HTERT RPE-1 (cell line): ENCODE results near the gene CCL26.

ENCODE experiments used
- in situ Hi-C: fragments of 300-500 bp; cut with MboI; formaldehyde crosslinking; loops from 4 replicates; pipeline ENCODE4 v1.14.3; 2020; ENCODE audit warnings: low sequenced_read_pairs

CCL26 gene, protein sequence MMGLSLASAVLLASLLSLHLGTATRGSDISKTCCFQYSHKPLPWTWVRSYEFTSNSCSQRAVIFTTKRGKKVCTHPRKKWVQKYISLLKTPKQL

DNA sequence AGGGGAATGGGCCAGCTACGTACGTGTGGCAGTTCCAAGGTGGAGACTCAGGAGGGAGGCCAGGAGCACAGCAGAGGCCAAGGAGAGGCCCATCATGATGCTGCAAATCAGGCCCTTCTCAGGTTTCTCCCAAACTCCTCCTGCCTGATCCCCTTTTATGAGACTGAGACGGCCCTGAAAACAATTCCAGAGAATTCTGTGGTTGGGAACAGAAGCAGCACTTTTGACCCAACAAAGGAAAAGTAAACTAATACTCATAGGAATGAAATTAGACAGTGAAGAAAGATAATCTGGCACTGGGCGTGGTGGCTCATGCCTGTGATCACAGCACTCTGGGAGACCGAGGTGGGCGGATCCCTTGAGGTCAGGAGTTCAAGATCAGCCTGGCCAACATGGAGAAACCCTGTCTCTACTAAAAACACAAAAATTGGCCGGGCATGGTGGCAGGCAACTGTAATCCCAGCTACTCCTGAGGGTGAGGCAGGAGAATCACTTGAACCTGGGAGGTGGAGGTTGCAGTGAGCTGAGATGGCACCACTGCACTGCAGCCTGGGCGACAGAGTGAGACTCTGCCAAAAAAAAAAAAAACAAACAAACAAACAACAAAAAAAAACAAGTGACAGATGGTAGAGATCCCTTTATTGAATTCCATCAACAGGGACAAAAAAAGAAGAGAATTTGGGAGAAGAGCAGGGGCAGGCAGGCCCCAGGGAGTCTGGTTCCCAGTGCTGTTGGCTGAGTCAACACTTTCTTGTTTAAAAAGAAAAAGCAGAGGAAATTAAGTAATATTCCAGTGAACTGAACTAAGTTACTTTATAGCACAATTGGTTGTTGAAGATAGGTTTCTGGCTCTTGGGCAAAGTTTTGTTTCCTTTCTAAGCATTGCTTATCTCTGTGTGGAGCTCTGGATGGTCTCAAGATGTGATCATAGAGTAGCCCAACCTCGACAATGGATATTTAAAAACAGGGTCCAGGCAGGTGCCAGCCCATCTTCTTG lies at the start of gene CCL26:
Gene CCL26 (minus strand): TSS at position 131 of the 997 bp plus-strand sequence. CDS start 35 bp downstream, at position 96.
- in situ Hi-C loops: no loop called here

DNA sequence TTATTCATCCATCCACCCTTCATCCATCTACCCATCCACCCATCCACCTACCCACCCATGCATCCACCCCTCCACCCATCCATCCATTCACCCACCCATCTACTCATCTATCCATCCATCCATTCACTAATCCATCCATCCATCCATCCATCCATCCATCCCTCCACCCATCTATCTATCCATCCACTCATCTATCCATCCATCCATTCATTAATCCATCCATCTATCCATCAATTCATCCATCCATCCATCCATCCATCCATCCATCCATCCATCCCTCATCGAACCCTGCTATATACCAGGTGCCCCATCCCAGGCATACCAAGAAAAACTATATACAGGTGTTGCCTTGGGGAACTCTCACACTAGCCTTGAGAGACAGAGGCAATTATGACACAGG lies 48.7 kb upstream of the CCL26 start:
- in situ Hi-C loops: no loop called here

DNA sequence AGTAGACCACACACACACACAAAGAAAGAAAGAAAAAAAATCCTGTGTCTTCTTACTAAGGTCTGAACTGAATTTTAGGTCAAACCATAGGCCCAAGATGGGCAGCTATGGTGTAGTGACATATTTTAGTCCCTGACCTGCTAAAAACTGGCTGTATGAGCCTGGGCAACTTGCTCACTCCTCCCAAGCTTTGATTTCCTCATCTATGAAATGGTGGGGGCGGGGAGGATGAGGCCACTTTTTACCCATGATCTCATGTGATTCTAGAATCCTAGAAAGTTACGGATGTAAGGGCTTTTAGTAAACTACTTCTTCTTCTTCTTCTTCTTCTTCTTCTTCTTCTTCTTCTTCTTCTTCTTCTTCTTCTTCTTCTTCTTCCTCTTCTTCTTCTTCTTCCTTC lies 47.7 kb upstream of the CCL26 start:
- in situ Hi-C loops: no loop called here

DNA sequence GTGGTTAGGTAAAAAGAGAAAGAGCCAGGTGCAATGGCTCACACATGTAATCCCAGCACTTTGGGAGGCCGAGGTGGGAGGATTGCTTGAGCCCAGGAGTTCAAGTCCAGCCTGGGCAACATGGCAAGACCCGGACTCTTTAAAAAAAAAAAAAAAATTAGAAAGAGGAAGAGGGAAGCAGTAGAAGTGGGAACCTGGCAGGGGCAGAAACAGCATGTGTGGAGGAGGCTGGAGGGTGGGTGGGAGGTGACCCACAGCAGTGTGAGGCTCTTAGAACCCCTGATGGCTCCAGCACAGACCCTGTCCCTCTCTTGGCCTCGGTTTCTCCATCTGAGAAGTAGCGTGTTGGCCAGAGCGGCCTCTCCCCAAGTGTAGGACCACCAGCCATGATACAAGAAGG lies 46.5 kb upstream of the CCL26 start:
- in situ Hi-C loops: no loop called here

DNA sequence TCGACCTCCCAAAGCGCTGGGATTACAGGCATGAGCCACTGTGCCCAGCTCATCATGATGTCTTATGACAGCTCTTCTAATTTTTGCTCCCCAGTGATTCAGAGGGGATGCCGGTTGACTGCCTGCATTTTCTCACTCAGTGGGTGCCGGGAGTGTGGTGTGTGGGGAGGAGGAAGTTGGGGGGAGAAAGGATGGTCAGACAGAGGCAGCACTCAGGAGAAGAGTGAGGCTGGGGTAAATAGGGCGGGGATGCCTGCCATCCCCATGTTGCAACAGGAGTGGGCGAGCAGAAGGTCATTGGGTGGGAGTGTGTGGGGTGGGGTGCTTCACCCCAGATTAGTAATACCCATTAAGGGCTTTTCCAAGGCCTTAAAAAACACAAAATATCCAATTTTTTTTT lies 45.1 kb upstream of the CCL26 start:
- in situ Hi-C loops: no loop called here

DNA sequence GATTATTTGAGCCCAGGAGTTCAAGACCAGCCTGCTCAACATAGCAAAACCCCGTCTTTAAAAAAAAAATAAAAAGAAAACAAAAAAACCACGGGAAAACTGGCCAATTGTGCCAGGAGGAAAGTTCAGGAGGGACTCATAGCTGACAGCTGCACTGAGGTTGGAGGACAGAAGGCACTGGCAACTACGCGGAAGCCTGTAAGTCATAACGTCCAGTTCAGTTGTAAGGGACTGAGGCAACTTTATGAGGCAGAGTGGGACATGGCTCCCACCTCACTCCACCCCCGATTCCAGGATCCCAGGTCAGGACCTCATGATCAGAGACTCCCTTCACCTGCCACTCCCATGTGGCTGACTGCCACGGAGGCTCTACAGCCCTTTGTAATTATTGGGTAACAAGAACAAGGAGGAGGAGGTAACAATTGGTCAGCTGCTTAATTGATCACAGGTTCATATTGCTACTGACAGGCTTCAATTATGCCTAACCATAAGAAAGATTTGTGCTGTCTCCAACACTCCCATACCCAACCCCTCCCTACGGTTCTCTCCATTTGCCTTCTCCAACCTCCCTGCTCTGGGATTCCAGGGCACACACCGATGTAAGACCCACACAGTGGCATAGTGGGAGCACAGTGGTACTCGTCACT lies 43.5 kb upstream of the CCL26 start:
- in situ Hi-C loops: no loop called here

DNA sequence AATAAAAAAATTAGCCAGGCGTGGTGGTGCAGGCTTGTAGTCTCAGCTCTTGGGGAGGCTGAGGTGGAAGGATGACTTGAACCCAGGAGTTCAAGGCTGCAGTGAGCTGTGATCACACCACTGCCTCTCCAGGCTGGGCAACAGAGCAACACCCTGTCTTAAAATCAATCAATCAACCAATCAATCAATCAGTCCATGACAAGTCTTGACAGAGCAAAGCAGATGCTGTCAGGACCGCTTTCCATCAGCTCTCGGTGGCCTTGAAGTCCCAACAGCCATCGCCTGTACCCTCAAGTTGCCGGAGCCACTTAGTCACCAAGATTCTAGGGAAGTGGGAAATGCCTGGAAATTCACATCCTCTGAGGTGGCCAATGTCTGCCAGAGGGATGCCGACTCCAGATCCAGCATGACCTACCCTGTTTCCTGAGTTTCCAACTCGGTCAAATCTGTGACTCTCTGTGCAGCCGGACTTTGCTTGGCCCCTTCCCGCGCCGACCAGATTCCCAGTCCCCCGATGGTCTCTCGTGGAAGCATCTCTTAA lies 42.5 kb upstream of the CCL26 start:
- in situ Hi-C loops: no loop called here

DNA sequence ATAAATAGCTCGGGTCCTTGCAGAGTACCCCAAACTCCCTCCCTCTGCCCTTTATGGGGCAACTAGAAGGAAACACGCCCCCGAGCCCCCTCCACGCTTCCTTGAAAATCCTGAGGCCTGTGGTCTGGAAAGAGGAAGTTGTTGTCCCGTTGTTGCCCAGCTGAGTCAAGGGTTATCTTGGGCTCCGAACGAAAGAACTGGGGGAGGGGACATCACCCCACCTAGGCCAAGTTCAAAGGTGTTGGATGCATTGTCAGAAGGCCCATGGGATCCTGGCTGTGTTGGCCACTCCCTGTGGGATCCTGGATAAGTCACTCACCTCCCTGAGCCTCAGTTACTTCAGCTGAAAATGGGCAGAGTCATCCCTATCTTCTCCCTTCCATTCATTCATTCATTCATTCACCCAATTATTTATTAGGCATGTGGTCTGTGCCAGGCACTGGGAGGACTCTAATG lies 41.8 kb upstream of the CCL26 start, which contains the start of gene CCL24:
Gene CCL24 (minus strand): TSS at position 26 of the 456 bp plus-strand sequence. CDS start 91 bp downstream, outside the sequence.
- in situ Hi-C loops: no loop called here

DNA sequence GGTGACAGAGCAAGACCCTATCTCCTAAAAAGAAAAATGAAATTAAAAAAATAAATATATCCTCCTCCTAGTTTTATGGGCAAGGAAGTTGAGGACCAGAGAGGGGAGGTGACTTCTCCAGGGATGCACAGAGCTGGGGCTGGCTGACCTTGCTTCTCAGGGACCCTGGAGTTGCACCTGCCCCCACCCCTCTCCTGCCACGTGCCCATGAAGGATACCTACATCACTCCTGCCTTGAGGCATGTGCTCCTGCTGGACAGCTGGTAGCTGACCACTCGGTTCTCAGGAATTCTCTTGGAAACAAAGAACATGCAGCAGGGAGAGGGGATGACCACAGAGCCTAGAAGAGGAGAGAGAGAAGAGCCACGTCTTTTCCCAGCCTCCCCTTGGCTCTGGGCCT lies 41.1 kb upstream of the CCL26 start:
- in situ Hi-C loops: no loop called here

DNA sequence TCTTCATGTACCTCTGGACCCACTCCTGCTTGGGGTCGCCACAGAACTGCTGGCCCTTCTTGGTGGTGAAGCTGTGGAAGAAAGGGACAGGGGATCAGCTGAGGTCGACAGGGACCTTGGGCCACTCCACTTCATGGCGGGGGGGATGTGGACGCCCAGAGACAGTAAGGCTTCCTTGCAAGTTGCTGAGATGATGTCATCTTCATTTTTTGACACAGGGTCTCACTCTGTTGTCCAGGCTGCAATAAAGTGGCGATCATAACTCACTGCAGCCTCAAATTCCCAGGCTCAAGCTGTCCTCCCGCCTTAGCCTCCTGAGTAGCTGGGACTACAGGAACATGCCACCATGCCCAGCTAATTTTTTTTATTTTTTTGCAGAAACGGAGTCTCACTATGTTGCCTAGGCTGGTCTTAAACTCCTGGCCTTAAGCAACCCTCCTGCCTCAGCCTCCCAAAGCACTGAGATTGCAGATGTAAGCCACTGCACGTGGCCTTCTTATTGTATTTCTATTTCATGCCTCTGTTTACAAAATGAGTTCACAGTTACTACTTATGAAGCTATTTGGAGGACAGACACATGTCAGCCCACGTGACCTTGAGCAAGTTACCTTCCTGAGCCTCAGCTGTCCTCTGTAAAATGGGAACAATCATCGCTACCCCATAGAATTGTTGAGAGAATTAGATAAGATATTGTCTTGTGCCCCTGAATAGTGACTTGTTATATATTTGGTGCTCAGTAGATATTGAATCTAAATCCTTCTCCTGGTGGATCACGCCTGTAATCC lies 40.1 kb upstream of the CCL26 start:
- in situ Hi-C loops: no loop called here

DNA sequence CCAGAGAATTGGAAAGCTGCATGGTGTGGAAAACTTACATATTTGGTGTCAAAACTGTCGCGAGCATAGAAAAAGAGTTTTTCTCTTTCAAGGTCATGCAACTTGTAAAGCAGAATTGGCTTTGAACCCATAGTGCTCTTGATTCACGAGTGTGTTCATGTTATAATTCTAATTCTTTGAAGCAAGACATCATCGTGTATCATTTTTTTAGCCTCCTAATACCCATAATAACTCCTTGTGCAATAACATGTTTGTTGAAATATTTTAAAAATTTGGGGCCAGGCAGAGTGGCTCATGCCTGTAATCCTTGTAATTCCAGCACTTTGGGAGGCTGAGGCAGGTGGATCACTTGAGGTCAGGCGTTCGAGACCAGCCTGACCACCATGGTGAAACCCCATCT lies 37.4 kb upstream of the CCL26 start:
- in situ Hi-C loops: no loop called here

DNA sequence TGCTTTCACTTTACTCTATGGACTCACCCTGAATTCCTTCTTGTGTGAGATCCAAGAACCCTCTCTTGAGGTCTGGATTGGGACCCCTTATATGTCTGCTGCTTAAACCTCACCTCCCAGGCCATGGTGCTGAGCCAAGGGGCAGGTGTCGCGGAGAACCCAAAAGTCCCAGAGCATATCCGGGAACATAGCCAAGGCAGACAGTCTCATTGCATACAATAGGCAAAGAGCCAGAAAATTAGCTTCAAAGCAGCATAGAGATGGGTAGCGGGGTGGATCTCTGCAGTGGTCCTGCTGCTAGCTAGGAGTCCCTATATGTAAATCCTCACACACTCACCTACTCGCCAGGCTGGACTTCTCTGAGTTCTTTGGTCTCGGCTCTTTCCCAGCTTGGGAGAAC lies 36.1 kb upstream of the CCL26 start:
- in situ Hi-C loops: no loop called here

DNA sequence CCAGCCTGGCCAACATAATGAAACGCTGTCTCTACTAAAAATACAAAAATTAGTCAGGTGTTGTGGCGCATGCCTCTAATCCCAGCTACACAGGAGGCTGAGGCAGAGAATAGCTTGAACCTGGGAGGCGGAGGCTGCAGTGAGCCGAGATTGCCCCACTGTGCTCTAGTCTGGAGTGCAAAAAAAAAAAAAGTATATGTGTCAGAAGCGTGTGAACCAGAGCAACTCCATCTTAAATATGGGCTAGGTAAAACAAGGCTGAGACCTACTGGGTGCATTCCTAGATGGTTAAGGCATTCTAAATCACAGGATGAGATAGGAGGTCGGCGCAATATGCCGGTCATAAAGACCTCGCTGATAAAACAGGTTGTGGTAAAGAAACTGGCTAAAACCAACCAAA lies 35.4 kb upstream of the CCL26 start:
- in situ Hi-C loops: no loop called here

DNA sequence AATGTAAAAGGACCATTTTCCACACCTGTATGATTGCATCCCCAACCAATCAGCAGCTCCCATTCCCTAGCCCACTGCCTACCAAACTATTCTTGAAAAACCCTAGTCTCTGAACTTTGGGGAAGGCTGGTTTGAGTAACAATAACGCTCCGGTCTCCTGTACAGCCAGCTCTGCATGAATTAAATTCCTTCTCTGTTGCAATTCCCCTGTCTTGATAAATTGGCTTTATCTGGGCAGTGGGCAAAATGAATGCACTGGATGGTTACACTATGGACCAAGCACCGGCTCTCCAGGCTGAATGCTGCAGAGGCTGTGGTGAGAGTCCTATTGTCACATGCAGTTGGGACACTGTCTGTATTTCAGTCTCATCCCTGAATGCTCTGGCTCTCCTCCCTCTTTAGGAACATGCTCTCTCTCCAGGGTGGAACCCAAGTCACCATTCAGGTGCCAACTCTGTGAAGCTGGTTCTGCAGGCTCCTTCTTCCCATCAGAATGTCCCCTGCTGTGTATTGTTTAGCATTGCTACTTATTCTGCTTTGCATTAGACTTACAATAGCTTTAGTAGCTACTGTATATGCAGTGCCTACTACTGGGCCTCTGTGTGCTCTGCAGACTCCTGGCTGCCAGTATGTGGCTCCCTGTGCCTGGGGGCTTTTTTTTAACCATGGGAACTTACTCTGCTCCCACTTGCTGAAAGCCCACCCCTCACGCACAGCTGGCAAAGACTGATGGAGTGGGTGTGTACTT lies 34.7 kb upstream of the CCL26 start:
- in situ Hi-C loops: no loop called here

DNA sequence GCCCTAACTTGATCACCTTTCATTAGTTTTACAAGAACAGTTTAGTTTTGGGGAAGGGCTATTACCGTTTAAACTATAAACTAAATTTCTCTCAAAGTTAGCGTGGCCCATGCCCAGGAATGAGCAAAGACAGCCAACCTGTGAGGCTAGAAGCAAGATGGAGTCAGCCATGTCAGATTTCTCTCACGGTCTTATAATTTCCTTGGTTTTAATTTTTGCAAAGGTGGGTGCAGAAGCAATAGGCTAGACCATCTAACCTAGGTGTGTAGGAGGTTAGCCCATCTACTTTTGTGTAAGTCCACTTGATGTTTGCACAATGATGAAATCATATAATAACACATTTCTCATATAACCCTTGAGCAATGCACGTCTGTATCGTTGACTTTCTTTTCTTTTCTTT lies 32.7 kb upstream of the CCL26 start:
- in situ Hi-C loops: no loop called here

DNA sequence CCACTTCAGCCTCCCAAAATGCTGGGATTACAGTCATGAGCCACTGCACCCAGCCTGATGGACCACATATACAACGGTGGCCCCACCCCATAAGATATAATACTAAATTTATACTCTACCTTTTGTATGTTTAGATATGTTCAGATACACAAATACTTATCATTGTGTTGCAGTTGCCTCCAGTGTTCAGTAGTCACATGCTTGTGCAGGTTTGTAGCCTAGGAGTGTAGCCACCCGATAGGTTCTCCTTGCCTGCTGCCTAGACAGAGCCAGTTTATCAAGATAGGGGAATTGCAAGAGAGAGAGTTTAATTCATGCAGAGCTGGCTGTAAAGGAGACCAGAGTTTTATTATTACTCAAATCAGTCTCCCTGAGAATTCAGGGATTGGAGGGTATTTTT lies 32.0 kb upstream of the CCL26 start:
- in situ Hi-C loops: no loop called here

DNA sequence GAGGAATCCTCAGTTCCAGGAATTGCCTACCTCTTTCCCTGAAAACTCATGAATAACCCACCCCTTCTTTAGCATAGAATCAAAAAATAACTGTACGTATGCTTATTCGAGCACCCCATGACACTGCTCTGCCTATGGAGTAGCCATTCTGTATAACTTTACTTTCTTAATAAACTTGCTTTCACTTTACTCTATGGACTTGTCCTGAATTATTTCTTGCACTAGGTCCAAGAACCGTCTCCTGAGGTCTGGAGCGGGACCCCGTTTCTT lies 30.5 kb upstream of the CCL26 start:
- in situ Hi-C loops: no loop called here

DNA sequence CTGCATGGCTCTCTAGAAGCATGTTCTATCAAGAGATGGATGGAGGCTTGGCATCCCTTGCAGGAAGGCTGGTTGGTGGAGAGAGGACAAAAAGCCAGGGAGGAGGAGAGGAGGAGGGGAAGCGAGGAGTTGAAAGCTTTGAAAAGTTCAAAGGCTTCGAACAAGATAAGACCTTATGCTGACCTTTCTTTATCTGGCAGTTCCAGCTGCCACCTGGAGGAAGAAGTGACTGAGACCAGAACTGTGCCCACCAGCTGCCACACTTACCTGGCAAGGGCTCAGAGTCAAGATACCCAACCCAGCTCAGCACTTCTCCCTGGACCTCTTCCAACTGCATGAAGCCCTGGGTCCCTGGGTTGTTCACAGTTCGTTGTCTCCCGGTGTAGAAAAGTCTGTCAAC lies 26.8 kb upstream of the CCL26 start:
- in situ Hi-C loops: no loop called here

DNA sequence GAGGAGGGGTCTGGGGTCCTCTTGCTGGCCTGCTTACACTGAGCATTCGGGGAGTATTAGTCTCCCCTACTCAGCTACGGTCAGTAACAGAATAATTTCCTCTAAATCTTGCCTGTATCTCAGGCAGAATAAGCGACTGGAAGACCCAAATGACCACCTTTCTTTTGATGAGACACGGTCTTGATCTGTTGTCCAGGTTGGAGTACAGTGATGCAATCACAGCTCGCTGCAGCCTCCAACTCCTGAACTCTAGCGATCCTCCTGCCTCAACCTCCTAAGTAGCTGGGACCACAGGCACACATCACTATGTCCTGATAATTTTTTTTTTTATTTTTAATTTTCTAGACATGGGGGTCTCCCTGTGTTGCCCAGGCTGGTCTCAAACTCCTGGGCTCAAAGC lies 24.4 kb upstream of the CCL26 start:
- in situ Hi-C loops: no loop called here

DNA sequence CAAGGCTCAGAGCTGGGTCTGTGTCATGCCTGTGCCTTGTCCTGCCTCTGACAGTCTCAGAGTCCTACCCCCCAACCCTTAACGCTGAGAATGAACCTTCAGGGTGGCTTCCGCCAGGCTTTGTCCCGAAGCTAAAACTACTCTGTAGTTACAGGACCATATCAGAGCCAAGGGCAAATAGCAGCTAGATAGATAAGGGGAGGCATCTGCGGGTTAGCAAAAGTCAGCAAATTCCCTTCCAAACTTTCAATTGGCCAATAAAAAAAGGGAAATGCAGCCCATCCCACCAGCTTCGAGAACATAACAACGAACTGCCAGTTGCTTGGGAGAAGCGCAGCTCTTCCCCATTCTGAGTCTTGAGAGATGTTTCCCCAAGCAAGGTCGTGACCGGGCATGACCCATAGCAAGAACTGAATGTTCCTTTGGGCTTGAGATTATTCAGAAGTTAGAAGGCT lies 23.8 kb upstream of the CCL26 start:
- in situ Hi-C loops: no loop called here
